H1 (cell line): Measurements from ENCODE around the gene VEZT. TPM values are rescaled to one million over a fixed set of nuclear protein-coding genes. Genes with fewer than 3 reads are reported as not detected.

ENCODE experiments used
- CTCF ChIA-PET: fragments of 300-600 bp; sonication (Branson Sonifier 250); formaldehyde crosslinking; loops from one replicate; lab custom pipeline; 2021; ENCODE audit not compliant: partially characterized antibody; lab: Charles Lee
- POLR2A ChIA-PET: fragments of 300-600 bp; sonication (Branson Sonifier 250); formaldehyde crosslinking; loops from one replicate; lab custom pipeline; 2021; ENCODE audit warnings: inconsistent platforms; ENCODE audit not compliant: partially characterized antibody; lab: Charles Lee
- DNase-seq, 2 experiments: peaks; one replicate each; pipeline versions ENCODE4 v3.0.0 to v3.0.0-alpha.2; 2010 to 2022; ENCODE audit warnings: low spot score in 2 of 2, low read depth in 1 of 2, mixed read lengths in 1 of 2
- FAIRE-seq: peaks from 2 replicates; lab custom pipeline; 2011; peaks lifted over from hg19 to GRCh38; lab: Jason Lieb, UNC
- H2AFZ ChIP-seq: 2 replicates; pipeline ENCODE4 v1.8.1; 2012; ENCODE audit warnings: low read length, inconsistent platforms
- H2AK5ac ChIP-seq: 2 replicates; pipeline ENCODE4 v1.6.1; 2013; ENCODE audit warnings: low read depth, low read length
- H2BK120ac ChIP-seq: replicated peaks from 2 replicates; pipeline ENCODE3; 2013; ENCODE audit warnings: low read depth, low read length, inconsistent platforms
- H2BK12ac ChIP-seq: 2 replicates; pipeline ENCODE4 v1.6.1; 2013; ENCODE audit warnings: low read depth, low read length
- H2BK15ac ChIP-seq: 2 replicates; pipeline ENCODE4 v1.6.1; 2013; ENCODE audit warnings: low read length
- H2BK20ac ChIP-seq: 2 replicates; pipeline ENCODE4 v1.6.1; 2013; ENCODE audit warnings: low read length
- H2BK5ac ChIP-seq: 2 replicates; pipeline ENCODE4 v1.6.1; 2013; ENCODE audit warnings: low read depth, low read length
- H3K14ac ChIP-seq: 2 replicates; pipeline ENCODE4 v1.6.1; 2013; ENCODE audit warnings: inconsistent platforms; ENCODE audit not compliant: insufficient read length
- H3K18ac ChIP-seq: 2 replicates; pipeline ENCODE4 v1.6.1; 2013; ENCODE audit warnings: low read length; ENCODE audit errors: extremely low read depth
- H3K23ac ChIP-seq: 2 replicates; pipeline ENCODE4 v1.6.1; 2013; ENCODE audit warnings: inconsistent platforms; ENCODE audit not compliant: insufficient read length
- H3K23me2 ChIP-seq: 2 replicates; pipeline ENCODE4 v1.6.1; 2013; ENCODE audit warnings: low read depth, low read length
- H3K27ac ChIP-seq: 2 replicates; pipeline ENCODE4 v1.6.1; 2011; ENCODE audit warnings: low read depth, low read length, inconsistent platforms
- H3K27me3 ChIP-seq, 4 experiments: replicated peaks in 1 of 4; 1 replicate in 1 of 4; 2 replicates in 3 of 4; pipeline versions ENCODE4 v1.6.1 to v1.8.1; 2011 to 2013; ENCODE audit warnings: low read length in 3 of 4, mild to moderate bottlenecking in 3 of 4, inconsistent platforms in 2 of 4, mixed read lengths in 2 of 4, moderate library complexity in 1 of 4; ENCODE audit not compliant: control insufficient read depth in 3 of 4, insufficient read depth in 3 of 4; ENCODE audit errors: extremely low read depth in 1 of 4
- H3K36me3 ChIP-seq, 4 experiments: 2 replicates each; pipeline versions ENCODE4 v1.6.1 to v1.8.1; 2011 to 2013; ENCODE audit warnings: mild to moderate bottlenecking in 4 of 4, low read length in 3 of 4, moderate library complexity in 2 of 4, control low read depth in 1 of 4, inconsistent platforms in 1 of 4; ENCODE audit not compliant: insufficient read depth in 4 of 4, control insufficient read depth in 2 of 4
- H3K4ac ChIP-seq: replicated peaks from 2 replicates; pipeline ENCODE3; 2013; ENCODE audit warnings: low read length, low read depth, mixed read lengths, inconsistent platforms; ENCODE audit not compliant: insufficient read length
- H3K4me1 ChIP-seq, 4 experiments: replicated peaks in 1 of 4; 1 replicate in 1 of 4; 2 replicates in 3 of 4; pipeline versions ENCODE4 v1.6.1 to v1.8.1; 2011 to 2013; ENCODE audit warnings: low read length in 3 of 4, inconsistent platforms in 2 of 4, mixed read lengths in 1 of 4; ENCODE audit not compliant: insufficient read depth in 4 of 4, control insufficient read depth in 3 of 4
- H3K4me2 ChIP-seq, 2 experiments: 2 replicates each; pipeline versions ENCODE4 v1.6.1 to v1.8.1; 2011 to 2013; ENCODE audit warnings: low read depth in 2 of 2, low read length in 2 of 2, control low read depth in 1 of 2, inconsistent platforms in 1 of 2, mild to moderate bottlenecking in 1 of 2; ENCODE audit not compliant: insufficient read depth in 1 of 2
- H3K4me3 ChIP-seq, 4 experiments: fragments of 200-600, 300-600 bp in 1 of 4; sonication (generic), shearing (Covaris generic), sonication (Bioruptor Twin) in 1 of 4; 2 replicates each; pipeline versions ENCODE4 v1.5.1 to v1.8.1; 2011 to 2016; ENCODE audit warnings: low read length in 4 of 4, low read depth in 3 of 4, control low read depth in 2 of 4, inconsistent platforms in 2 of 4, mild to moderate bottlenecking in 2 of 4, mixed read lengths in 1 of 4, moderate library complexity in 1 of 4; ENCODE audit not compliant: insufficient read depth in 2 of 4; ENCODE audit errors: extremely low read depth in 1 of 4
- H3K56ac ChIP-seq: replicated peaks from 2 replicates; pipeline ENCODE3; 2013; ENCODE audit warnings: low read depth, mild to moderate bottlenecking, mixed read lengths, low read length, inconsistent platforms; ENCODE audit not compliant: insufficient read length
- H3K79me1 ChIP-seq: 2 replicates; pipeline ENCODE4 v1.6.1; 2013; ENCODE audit warnings: low read depth, low read length, control low read depth
- H3K79me2 ChIP-seq, 2 experiments: 2 replicates each; pipeline versions ENCODE4 v1.6.1 to v1.8.1; 2012 to 2013; ENCODE audit warnings: low read length in 2 of 2, mild to moderate bottlenecking in 2 of 2, inconsistent platforms in 1 of 2; ENCODE audit not compliant: insufficient read depth in 2 of 2, control insufficient read depth in 1 of 2
- H3K9ac ChIP-seq, 4 experiments: replicated peaks in 1 of 4; 1 replicate in 1 of 4; 2 replicates in 3 of 4; pipeline versions ENCODE4 v1.6.1 to v1.8.1; 2011 to 2013; ENCODE audit warnings: low read depth in 3 of 4, low read length in 3 of 4, control low read depth in 2 of 4, mild to moderate bottlenecking in 2 of 4, moderate library complexity in 2 of 4, inconsistent platforms in 1 of 4; ENCODE audit errors: extremely low read depth in 1 of 4
- H3K9me3 ChIP-seq, 2 experiments: 2 replicates each; pipeline versions ENCODE4 v1.6.1 to v1.8.1; 2012 to 2013; ENCODE audit warnings: mild to moderate bottlenecking in 2 of 2, moderate library complexity in 2 of 2, control low read depth in 1 of 2, inconsistent platforms in 1 of 2, low read depth in 1 of 2, low read length in 1 of 2, mixed read lengths in 1 of 2; ENCODE audit not compliant: insufficient read depth in 2 of 2
- H4K20me1 ChIP-seq, 2 experiments: replicated peaks in 1 of 2; 2 replicates each; pipeline versions ENCODE3 to v1.8.1; 2011 to 2013; ENCODE audit warnings: inconsistent platforms in 2 of 2, low read length in 2 of 2, mild to moderate bottlenecking in 1 of 2; ENCODE audit not compliant: insufficient read depth in 2 of 2, control insufficient read depth in 1 of 2
- H4K5ac ChIP-seq: 2 replicates; pipeline ENCODE4 v1.6.1; 2013; ENCODE audit warnings: low read length, low read depth, mixed read lengths, inconsistent platforms; ENCODE audit not compliant: insufficient read length
- H4K8ac ChIP-seq: 2 replicates; pipeline ENCODE4 v1.8.0; 2013; ENCODE audit warnings: mild to moderate bottlenecking, moderate library complexity, low read length, inconsistent platforms; ENCODE audit not compliant: insufficient read depth; ENCODE audit errors: extremely low read depth
- H4K91ac ChIP-seq: replicated peaks from 2 replicates; pipeline ENCODE3; 2013; ENCODE audit warnings: low read length, mixed read lengths, inconsistent platforms; ENCODE audit not compliant: insufficient read length
- SP2 ChIP-seq: IDR thresholded peaks from 2 replicates; pipeline ENCODE4 v1.6.1; 2012; ENCODE audit warnings: mild to moderate bottlenecking, low read length, inconsistent platforms
- TEAD4 ChIP-seq: IDR thresholded peaks from 2 replicates; pipeline ENCODE4 v1.6.1; 2012; ENCODE audit warnings: low read depth, low read length, inconsistent platforms, mixed read lengths
- WGBS, 2 experiments: shearing (Covaris generic) in 1 of 2; methylation state at CpG; one replicate each; pipeline versions ENCODE4 v1.1.6 to v1.1.7; 2013 to 2015; ENCODE audit warnings: low lambda C conversion rate in 2 of 2, mixed read lengths in 2 of 2, inconsistent platforms in 1 of 2, low coverage in 1 of 2, missing lambda C conversion rate in 1 of 2; ENCODE audit not compliant: insufficient replicate concordance in 2 of 2, insufficient coverage in 1 of 2, insufficient read length in 1 of 2; ENCODE audit errors: extremely low coverage in 1 of 2, missing lambda C conversion rate in 1 of 2; 5-methylcytosine and 5-hydroxymethylcytosine counted together
- polyA plus RNA-seq, 7 experiments: library from polyadenylated mRNA; depleted of rRNA in 3 of 7; stranded (reverse) in 5 of 7; unstranded in 2 of 7; fragments of >200 nt in 5 of 7; fragments of 200-250 nt in 2 of 7; gene quantifications; 1 replicate in 5 of 7; 2 replicates in 1 of 7; 4 replicates in 1 of 7; pipeline versions ENCODE4 v1.2.1 to v1.2.3, GENCODE V29; 2011 to 2013; ENCODE audit warnings: missing spikeins in 2 of 7, mixed read lengths in 2 of 7
- total RNA-seq: library from RNA; stranded (reverse); fragmentation: NEBNext Ultra II Directional; extraction: Animal tissue kit (Norgen Biotek cat#: 25700); gene quantifications from 2 replicates; pipeline ENCODE4 v1.2.1, GENCODE V29; 2021

Gene VEZT
- total and polyA plus RNA-seq, 2 of the 8 experiments (the other 6 are each of a cell fraction or from before 2014, with no cell fraction given): 44.0 to 56.1 TPM

DNA sequence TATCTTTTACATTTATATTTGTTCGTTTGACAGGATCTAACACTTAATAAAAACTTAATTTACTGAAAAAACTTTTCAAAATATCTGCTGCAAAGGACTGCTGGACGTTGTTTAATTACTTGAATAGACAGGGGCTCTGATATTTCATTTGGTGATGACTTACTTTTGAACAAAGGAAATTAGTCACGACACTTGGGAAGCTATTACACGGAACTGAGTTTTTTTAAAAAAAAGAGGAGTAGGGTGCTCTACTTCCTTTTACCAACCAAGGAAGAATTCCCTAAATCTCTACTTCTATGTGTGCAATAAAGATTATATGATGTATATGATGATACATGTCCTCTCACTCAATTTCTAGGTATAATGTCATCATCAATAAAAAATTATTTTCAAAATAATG is 5.0 kb upstream of the VEZT start:
- ChIA-PET POLR2A (interaction anchor here (0.8 to 1.6 kb wide), 3 partner anchors 8 to 22 kb away, joined by 3 to 6 read pairs (median 3); no protein-coding TSS in a partner anchor), CTCF (interaction anchor here (1.2 to 1.7 kb wide), 2 partner anchors 87 to 95 kb away, joined by 3 read pairs; no protein-coding TSS in a partner anchor)
- peaks cover 0 to 12% (median 3%) of the 10 kb centered on the region in 4 experiments; a peak in 3 of 8 replicates for H3K36me3 ChIP-seq
- no peaks in the 10 kb centered on the region for H3K23me2 ChIP-seq
- TF ChIP-seq SP2 (no peak), TEAD4 (no peak)
- no peak overlapping the region for H3K4me3 ChIP-seq
- H2BK20ac ChIP-seq: no peak overlapping the region
- no peaks in the 10 kb centered on the region for H3K9me3 ChIP-seq
- no peaks in the 10 kb centered on the region for H4K20me1 ChIP-seq
- H3K4me2 ChIP-seq: no peak overlapping the region
- no peak overlapping the region for H3K18ac ChIP-seq
- H2AK5ac ChIP-seq: no peak overlapping the region
- H4K8ac ChIP-seq: no peak overlapping the region
- H2BK12ac ChIP-seq: no peak overlapping the region
- no peak overlapping the region for H2AFZ ChIP-seq
- no peak overlapping the region for H4K5ac ChIP-seq
- no peak overlapping the region for H3K4ac ChIP-seq
- no peak overlapping the region for H3K27ac ChIP-seq
- no peak overlapping the region for H4K91ac ChIP-seq
- H3K23ac ChIP-seq: no peak overlapping the region
- WGBS, 2 experiments: 85% methylated on average over 4 of the region's 4 CpGs; no CpG with 5 or more reads in 1 of the 2 experiments
- no peak overlapping the region for H2BK15ac ChIP-seq
- no peaks in the 10 kb centered on the region; the same call in 1 of the 2 replicates for H3K79me1 ChIP-seq
- H3K27me3 ChIP-seq: no peaks in the 10 kb centered on the region
- H2BK120ac ChIP-seq: no peak overlapping the region
- peaks cover 7 to 86% of the 10 kb centered on the region in 2 experiments; a peak in 3 of 4 replicates for H3K79me2 ChIP-seq
- H3K4me1 ChIP-seq: peaks cover 0 to 21% (median 10%) of the 10 kb centered on the region in 4 experiments; a peak in 4 of 7 replicates
- no peak overlapping the region for H3K14ac ChIP-seq
- no peak overlapping the region for H2BK5ac ChIP-seq
- FAIRE-seq: no peak
- H3K9ac ChIP-seq: no peak overlapping the region
- no peak for DNase-seq
- H3K56ac ChIP-seq: no peak overlapping the region
